Astrocyte of the spinal cord (primary cell): Measurements from ENCODE around the gene SLC24A4.

Experiments used
- DNase-seq: peaks from one replicate; pipeline ENCODE4 v3.0.0; 2011; ENCODE audit warnings: low read depth, low spot score
- H3K4me3 ChIP-seq: 2 replicates; pipeline ENCODE4 v1.5.1; 2011; ENCODE audit warnings: low read depth, mild to moderate bottlenecking, low read length, moderate library complexity
- in situ Hi-C: cut with HindIII; loops from 2 replicates; pipeline ENCODE4 v1.10.0; 2017; ENCODE audit warnings: low sequenced_read_pairs
- TF ChIP-seq, protein P1 (sequence below): IDR thresholded peaks from 2 replicates; pipeline ENCODE4 v1.5.1; 2012; ENCODE audit warnings: low read depth, mild to moderate bottlenecking, low read length, inconsistent platforms

The SLC24A4 gene

DNA sequence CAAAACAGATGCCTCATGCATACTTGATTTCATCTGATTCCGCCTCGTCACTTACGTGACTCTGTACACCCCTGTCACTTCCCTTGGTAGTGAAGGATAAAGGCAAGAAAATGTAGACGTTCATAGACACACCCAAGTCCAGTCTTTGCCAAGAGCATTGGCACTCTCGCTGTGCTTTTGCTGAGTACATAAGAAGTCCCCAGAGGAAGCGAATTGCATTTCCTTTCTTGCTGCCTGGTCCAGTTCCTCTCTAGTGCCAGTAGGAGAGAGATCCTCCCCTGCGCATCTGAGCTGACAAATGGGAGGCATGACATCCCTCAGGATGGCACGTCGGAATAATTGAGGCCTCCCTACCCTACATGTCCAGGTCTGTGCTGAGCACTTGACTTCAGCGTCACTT lies 169.3 kb downstream of the SLC24A4 start:
- no peak for DNase-seq
- TF ChIP-seq, protein P1, sequence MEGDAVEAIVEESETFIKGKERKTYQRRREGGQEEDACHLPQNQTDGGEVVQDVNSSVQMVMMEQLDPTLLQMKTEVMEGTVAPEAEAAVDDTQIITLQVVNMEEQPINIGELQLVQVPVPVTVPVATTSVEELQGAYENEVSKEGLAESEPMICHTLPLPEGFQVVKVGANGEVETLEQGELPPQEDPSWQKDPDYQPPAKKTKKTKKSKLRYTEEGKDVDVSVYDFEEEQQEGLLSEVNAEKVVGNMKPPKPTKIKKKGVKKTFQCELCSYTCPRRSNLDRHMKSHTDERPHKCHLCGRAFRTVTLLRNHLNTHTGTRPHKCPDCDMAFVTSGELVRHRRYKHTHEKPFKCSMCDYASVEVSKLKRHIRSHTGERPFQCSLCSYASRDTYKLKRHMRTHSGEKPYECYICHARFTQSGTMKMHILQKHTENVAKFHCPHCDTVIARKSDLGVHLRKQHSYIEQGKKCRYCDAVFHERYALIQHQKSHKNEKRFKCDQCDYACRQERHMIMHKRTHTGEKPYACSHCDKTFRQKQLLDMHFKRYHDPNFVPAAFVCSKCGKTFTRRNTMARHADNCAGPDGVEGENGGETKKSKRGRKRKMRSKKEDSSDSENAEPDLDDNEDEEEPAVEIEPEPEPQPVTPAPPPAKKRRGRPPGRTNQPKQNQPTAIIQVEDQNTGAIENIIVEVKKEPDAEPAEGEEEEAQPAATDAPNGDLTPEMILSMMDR: no peak
- H3K4me3 ChIP-seq: no peak overlapping the region
- in situ Hi-C loops: no loop called here

DNA sequence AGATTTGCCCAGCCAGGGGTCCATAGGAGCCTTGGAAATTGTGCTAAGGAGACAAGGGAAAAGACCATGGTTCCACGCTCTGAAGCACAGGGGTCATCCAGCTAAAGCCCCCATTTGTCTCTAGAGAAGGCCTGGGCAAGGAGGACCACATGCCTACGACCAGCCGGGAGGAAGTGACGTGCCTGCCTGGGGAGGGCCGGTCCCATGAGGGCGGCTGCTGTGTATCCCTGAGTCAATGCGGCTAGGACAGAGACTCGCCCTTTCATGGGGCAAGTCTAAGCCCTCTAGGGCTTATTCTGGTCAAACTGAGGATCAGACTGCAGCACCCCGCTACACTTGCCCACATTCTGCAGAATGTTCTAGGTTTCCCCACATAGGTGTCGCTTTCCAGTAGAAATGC lies 170.1 kb downstream of the SLC24A4 start:
- DNase-seq: no peak

DNA sequence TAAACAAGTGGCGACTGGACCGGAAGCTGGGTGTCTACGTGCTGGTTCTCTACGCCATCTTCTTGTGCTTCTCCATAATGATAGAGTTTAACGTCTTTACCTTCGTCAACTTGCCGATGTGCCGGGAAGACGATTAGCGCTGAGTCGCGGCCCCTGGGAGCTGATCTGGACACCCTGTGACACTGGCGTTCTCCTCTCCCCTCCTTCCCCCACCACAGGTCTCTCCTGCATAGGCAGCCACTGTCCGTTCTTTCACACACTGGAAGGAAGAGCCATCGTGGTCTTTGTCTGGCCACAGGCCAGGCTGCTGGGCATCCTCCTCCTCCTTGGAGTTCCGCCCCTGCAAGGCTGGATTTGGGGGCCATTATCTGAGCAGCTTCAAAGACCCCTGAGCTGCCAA lies 170.5 kb downstream of the SLC24A4 start:
- in situ Hi-C loops: no loop called here
- DNase-seq: no peak
- TF ChIP-seq, protein P1: no peak
- H3K4me3 ChIP-seq: no peak overlapping the region

More for the DNA sequence above, 170.1 kb downstream of the SLC24A4 start:
- TF ChIP-seq, protein P1: no peak
- in situ Hi-C loops: no loop called here
- H3K4me3 ChIP-seq: no peak overlapping the region

DNA sequence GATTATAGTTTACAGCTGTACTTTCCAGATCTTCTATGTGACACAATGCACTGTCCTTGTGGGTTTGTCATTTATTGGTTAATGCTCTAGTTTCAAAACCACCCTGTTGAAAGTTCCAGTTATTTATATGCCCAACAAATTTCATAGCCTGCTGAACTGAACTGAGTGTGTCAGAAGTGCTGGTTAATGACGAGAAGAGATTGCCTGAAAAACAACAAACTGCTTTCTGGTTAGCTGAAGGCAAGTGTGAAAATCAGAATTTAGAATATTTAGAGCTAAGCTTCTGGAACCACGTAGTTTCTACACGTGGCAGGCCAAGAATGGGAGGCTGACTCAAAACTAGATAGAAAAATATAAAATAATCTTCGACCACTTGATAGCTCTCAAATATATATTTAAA lies 171.5 kb downstream of the SLC24A4 start:
- TF ChIP-seq, protein P1: no peak
- no peak for DNase-seq
- in situ Hi-C loops: no loop called here
- H3K4me3 ChIP-seq: no peak overlapping the region

DNA sequence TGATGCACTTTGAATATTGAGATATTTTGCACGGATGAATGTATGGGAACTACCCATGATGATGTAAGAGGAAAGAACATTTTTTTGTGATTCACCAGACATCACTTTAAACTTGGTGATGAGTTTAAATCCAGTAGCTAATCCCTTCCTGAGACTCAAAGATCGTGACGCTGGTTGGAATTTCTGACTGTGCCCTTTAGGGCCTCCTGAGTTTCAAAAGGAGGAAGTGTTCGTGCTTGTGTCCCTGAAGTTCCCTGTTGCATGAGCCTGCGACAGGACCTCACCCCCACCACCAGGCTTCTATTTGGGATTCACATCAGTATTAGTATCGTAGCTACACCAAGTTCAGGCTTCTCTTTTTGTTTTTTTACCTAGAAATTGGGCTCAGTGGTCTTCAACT lies 172.1 kb downstream of the SLC24A4 start:
- DNase-seq: no peak
- TF ChIP-seq, protein P1: no peak
- H3K4me3 ChIP-seq: no peak overlapping the region
- in situ Hi-C loops: no loop called here

DNA sequence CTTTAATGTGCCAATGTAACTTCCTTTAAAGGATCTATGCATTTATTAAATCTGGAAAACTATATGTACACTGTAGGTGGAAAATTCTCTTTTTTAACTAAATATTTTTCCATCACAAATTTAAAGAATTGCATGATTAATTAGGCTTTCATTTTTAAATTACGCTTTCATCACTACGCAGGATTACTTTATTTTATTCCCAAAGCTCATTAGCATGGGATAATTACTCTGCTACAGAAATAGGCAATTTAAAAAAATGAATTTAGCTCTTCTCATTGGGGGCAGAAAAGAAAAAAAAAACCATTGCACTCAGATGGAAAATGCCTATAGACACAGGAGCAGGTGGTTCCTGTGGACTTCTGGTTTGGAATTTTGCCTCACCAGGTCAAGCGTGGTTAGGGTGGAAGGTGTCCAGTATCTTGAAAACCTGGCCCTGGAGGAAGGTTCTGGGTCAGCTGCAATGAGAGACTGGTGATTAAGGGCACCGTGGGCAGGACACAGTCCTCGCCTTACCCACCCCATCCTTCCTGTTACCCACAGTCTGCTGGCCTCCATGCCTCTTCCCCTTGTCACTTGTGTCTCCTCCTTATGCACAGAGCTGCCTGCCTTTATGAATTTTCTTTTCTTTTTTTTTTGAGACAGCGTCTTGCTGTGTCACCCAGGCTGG lies 173.4 kb downstream of the SLC24A4 start:
- in situ Hi-C loops: no loop called here
- no peak for DNase-seq
- H3K4me3 ChIP-seq: no peak overlapping the region
- TF ChIP-seq, protein P1: no peak

DNA sequence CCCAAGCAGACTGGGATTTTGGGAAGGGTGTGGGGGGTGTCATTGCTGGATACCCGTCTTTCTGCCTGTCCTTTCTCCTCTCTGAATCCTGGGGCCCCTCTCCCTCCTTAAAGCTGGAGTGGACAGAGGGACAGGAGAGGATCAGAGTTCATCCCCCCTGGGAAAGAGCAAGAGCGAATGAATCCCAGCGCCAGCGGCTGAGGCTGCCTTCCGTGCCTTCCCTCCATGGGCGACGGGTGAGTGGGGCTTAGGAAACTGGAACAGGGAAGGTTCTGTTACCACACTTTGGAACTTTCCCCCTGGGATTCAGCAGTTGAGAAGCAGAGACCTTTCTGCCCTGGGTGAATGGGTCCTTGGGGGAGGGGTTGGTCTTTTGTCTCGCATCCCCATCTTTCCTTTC lies 174.4 kb downstream of the SLC24A4 start:
- no peak for DNase-seq
- TF ChIP-seq, protein P1: no peak
- no peak overlapping the region for H3K4me3 ChIP-seq
- in situ Hi-C loops: no loop called here
